Caco-2 (cell line): ENCODE results near the gene THADA. TPM values are rescaled to one million over a fixed set of nuclear protein-coding genes. Genes with fewer than 3 reads are reported as not detected.

Source experiments
- BruUV-seq: library from RNA; stranded (reverse); fragments of 400-500 nt; replicated peaks from 2 replicates; lab custom pipeline; 2021; lab: Mats Ljungman, UMichigan
- CTCF ChIA-PET: fragments of 300-600 bp; sonication (Branson Sonifier 250); formaldehyde crosslinking; loops from one replicate; lab custom pipeline; 2022; ENCODE audit warnings: antibody characterized with exemption; lab: Charles Lee
- POLR2A ChIA-PET: fragments of 300-600 bp; sonication (Branson Sonifier 250); formaldehyde crosslinking; loops from one replicate; lab custom pipeline; 2022; ENCODE audit warnings: antibody characterized with exemption; lab: Charles Lee
- DNase-seq, 2 experiments: peaks; one replicate each; pipeline versions ENCODE4 v3.0.0 to v3.0.0-alpha.2; 2020 to 2022
- H3K27me3 ChIP-seq: replicated peaks from 2 replicates; pipeline ENCODE4 v1.6.0; 2011; ENCODE audit warnings: low read length; ENCODE audit not compliant: control insufficient read depth, insufficient read depth
- H3K36me3 ChIP-seq: 2 replicates; pipeline ENCODE4 v1.5.1; 2011; ENCODE audit warnings: low read length; ENCODE audit not compliant: control insufficient read depth, insufficient read depth
- H3K4me1 ChIP-seq: fragments of 250-450 bp; sonication (Bioruptor Pico); 2 replicates; pipeline ENCODE4 v1.5.1; 2020; ENCODE audit warnings: mild to moderate bottlenecking
- H3K4me3 ChIP-seq: 2 replicates; pipeline ENCODE4 v1.5.1; 2011; ENCODE audit warnings: low read depth, mild to moderate bottlenecking, control low read depth, low read length
- H3K9me3 ChIP-seq: fragments of 250-450 bp; sonication (Bioruptor Pico); 2 replicates; pipeline ENCODE4 v1.5.1; 2020; ENCODE audit warnings: mild to moderate bottlenecking, moderate library complexity
- H3K27ac Mint-ChIP-seq: one replicate; pipeline ENCODE4 v1.8.0; 2022; ENCODE audit warnings: mixed read lengths; ENCODE audit not compliant: unreplicated experiment
- H3K27me3 Mint-ChIP-seq: one replicate; pipeline ENCODE4 v1.8.0; 2022; ENCODE audit warnings: mixed read lengths; ENCODE audit not compliant: insufficient read depth, unreplicated experiment
- H3K36me3 Mint-ChIP-seq: one replicate; pipeline ENCODE4 v1.8.0; 2022; ENCODE audit warnings: mild to moderate bottlenecking, mixed read lengths; ENCODE audit not compliant: insufficient read depth, unreplicated experiment
- H3K4me1 Mint-ChIP-seq: one replicate; pipeline ENCODE4 v1.8.0; 2022; ENCODE audit warnings: low read depth, mixed read lengths; ENCODE audit not compliant: unreplicated experiment
- H3K4me3 Mint-ChIP-seq: one replicate; pipeline ENCODE4 v1.8.0; 2022; ENCODE audit warnings: mild to moderate bottlenecking, moderate library complexity, mixed read lengths; ENCODE audit not compliant: unreplicated experiment
- H3K9me3 Mint-ChIP-seq: one replicate; pipeline ENCODE4 v1.8.0; 2022; ENCODE audit warnings: mixed read lengths; ENCODE audit not compliant: unreplicated experiment
- intact Hi-C: fragments of 100-400 bp; cut with micrococcal nuclease; formaldehyde crosslinking; loops from one replicate; pipeline ENCODE4 v1.10.0; 2022; ENCODE audit not compliant: unreplicated experiment
- total RNA-seq: library from RNA; stranded (reverse); gene quantifications from 2 replicates; pipeline ENCODE4 v1.2.3, GENCODE V29; 2022
- TF ChIP-seq, protein P1 (sequence below), 2 experiments: fragments of 200-600 bp in 1 of 2; IDR thresholded peaks; 1 replicate in 1 of 2; 2 replicates in 1 of 2; pipeline versions ENCODE4 v1.5.1 to v1.8.0; 2011 to 2022; ENCODE audit warnings: antibody characterized with exemption in 1 of 2, control low read depth in 1 of 2, inconsistent platforms in 1 of 2, low read depth in 1 of 2, low read length in 1 of 2, mild to moderate bottlenecking in 1 of 2, moderate library complexity in 1 of 2; ENCODE audit not compliant: insufficient read depth in 1 of 2, severe bottlenecking in 1 of 2, unreplicated experiment in 1 of 2

The THADA gene
- total RNA-seq, 1 experiment from 2014 or later = 33.8 TPM

GRCh38 chr2:43469094-43469493 lies 126.7 kb downstream of the THADA start:
- Histone ChIP-seq H3K4me3 (no peak overlapping the region), H3K9me3 (no peaks in the 10 kb centered on the region), H3K36me3 (peaks cover under 1% of the 10 kb centered on the region), H3K27me3 (no peaks in the 10 kb centered on the region), H3K4me1 (peaks cover 44% of the 10 kb centered on the region)
- Mint-ChIP-seq H3K4me1 (peaks cover 56% of the 10 kb centered on the region), H3K36me3 (peaks cover 10% of the 10 kb centered on the region), H3K4me3 (peak overlapping the region; percentile 51), H3K9me3 (no peaks in the 10 kb centered on the region), H3K27ac (peak overlapping the region; percentile 76), H3K27me3 (no peaks in the 10 kb centered on the region)
- no TSS peak for BruUV-seq
- POLR2A ChIA-PET = no interaction called here
- peak in 1 of 2 experiments; percentile 33 for DNase-seq
- TF ChIP-seq, protein P1, sequence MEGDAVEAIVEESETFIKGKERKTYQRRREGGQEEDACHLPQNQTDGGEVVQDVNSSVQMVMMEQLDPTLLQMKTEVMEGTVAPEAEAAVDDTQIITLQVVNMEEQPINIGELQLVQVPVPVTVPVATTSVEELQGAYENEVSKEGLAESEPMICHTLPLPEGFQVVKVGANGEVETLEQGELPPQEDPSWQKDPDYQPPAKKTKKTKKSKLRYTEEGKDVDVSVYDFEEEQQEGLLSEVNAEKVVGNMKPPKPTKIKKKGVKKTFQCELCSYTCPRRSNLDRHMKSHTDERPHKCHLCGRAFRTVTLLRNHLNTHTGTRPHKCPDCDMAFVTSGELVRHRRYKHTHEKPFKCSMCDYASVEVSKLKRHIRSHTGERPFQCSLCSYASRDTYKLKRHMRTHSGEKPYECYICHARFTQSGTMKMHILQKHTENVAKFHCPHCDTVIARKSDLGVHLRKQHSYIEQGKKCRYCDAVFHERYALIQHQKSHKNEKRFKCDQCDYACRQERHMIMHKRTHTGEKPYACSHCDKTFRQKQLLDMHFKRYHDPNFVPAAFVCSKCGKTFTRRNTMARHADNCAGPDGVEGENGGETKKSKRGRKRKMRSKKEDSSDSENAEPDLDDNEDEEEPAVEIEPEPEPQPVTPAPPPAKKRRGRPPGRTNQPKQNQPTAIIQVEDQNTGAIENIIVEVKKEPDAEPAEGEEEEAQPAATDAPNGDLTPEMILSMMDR (IDR thresholded peaks at IDR 0.05; ENCODE audit: insufficient read depth in 1 of 2, low read depth in 1 of 2, low read length in 1 of 2, severe bottlenecking in 1 of 2, unreplicated experiment in 1 of 2) = no peak
- CTCF ChIA-PET = interaction anchor here (0.7 kb wide), 1 partner anchor 198 kb away, joined by 4 read pairs; no protein-coding TSS in a partner anchor
- intact Hi-C loops = no loop called here

- Mint-ChIP-seq H3K27me3 (no peaks in the 10 kb centered on the region), H3K36me3 (peaks cover 10% of the 10 kb centered on the region), H3K4me3 (no peak overlapping the region), H3K4me1 (peaks cover 57% of the 10 kb centered on the region), H3K27ac (no peak overlapping the region), H3K9me3 (no peaks in the 10 kb centered on the region)
- intact Hi-C loops = no loop called here
- H3K4me1 ChIP-seq = peaks cover 54% of the 10 kb centered on the region
- H3K36me3 ChIP-seq = no peaks in the 10 kb centered on the region; the same call in 1 of the 2 replicates
- H3K9me3 ChIP-seq = no peaks in the 10 kb centered on the region
- H3K4me3 ChIP-seq = no peak overlapping the region
- no peak for DNase-seq
- ChIA-PET CTCF (no interaction called here), POLR2A (no interaction called here)
- no TSS peak for BruUV-seq
- H3K27me3 ChIP-seq = no peaks in the 10 kb centered on the region
- TF ChIP-seq, protein P1 (IDR thresholded peaks at IDR 0.05; ENCODE audit: insufficient read depth in 1 of 2, low read depth in 1 of 2, low read length in 1 of 2, severe bottlenecking in 1 of 2, unreplicated experiment in 1 of 2) = no peak
Observed at GRCh38 chr2:43467891-43468290, 127.9 kb downstream of the THADA start.

- DNase-seq = no peak
- peaks cover 76% of the 10 kb centered on the region for H3K4me1 ChIP-seq
- intact Hi-C loops = no loop called here
- H3K4me3 ChIP-seq = no peak overlapping the region
- no peaks in the 10 kb centered on the region for H3K9me3 ChIP-seq
- no peaks in the 10 kb centered on the region for H3K9me3 Mint-ChIP-seq
- TF ChIP-seq, protein P1 (IDR thresholded peaks at IDR 0.05; ENCODE audit: insufficient read depth in 1 of 2, low read depth in 1 of 2, low read length in 1 of 2, severe bottlenecking in 1 of 2, unreplicated experiment in 1 of 2) = no peak
- POLR2A ChIA-PET = no interaction called here
- no peak overlapping the region for H3K4me3 Mint-ChIP-seq
- H3K36me3 ChIP-seq = no peaks in the 10 kb centered on the region; the same call in 1 of the 2 replicates
- H3K27ac Mint-ChIP-seq = peak overlapping the region; percentile 63
- BruUV-seq = no TSS peak
- H3K4me1 Mint-ChIP-seq = peaks cover 63% of the 10 kb centered on the region
- CTCF ChIA-PET = interaction anchor here (0.6 kb wide), 1 partner anchor 241 kb away, joined by 3 read pairs; no protein-coding TSS in a partner anchor
- peaks cover 15% of the 10 kb centered on the region for H3K36me3 Mint-ChIP-seq
- H3K27me3 ChIP-seq = no peaks in the 10 kb centered on the region
- H3K27me3 Mint-ChIP-seq = no peaks in the 10 kb centered on the region
Observed at GRCh38 chr2:43465234-43465633, 130.6 kb downstream of the THADA start.
